ENCODE measurements around the gene ERC2.

ERC2 gene

GRCh38 chr3:56370991-56371775, 97.1 kb downstream of the ERC2 start:
- DNase-seq (ENCODE audit: low spot score) = no peak
- TF ChIP-seq CTCF (IDR thresholded peaks at IDR 0.05; ENCODE audit: extremely low read depth, missing control alignments) = no peak

- no peak for DNase-seq (ENCODE audit: low spot score)
- no peak for TF ChIP-seq CTCF (IDR thresholded peaks at IDR 0.05; ENCODE audit: extremely low read depth, missing control alignments)
Observed at GRCh38 chr3:56369914-56370313, 98.4 kb downstream of the ERC2 start.

DNA sequence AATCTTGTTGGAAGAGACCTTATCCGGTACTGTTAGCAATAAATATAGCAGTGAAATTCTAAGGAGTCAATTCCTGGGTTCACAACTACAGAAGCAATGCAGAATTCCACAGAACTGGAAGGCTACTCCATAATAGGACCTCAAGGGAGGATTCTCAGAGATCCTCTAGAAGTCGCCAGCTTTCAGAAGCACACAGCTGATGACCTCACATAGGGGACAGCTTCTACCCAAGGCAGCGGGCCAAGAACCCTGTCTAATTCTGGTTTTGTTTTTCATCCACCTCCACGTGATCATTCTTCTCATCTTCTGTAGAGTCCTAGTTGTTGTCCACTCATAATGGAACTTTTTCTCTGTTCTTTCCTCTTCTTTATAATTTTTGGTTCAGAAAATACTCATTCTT, 99.4 kb downstream of the ERC2 start:
- no peak for TF ChIP-seq CTCF (IDR thresholded peaks at IDR 0.05; ENCODE audit: extremely low read depth, missing control alignments)
- no peak for DNase-seq (ENCODE audit: low spot score)

GRCh38 chr3:56366641-56367162, 101.6 kb downstream of the ERC2 start:
- no peak for DNase-seq (ENCODE audit: low spot score)
- no peak for TF ChIP-seq CTCF (IDR thresholded peaks at IDR 0.05; ENCODE audit: extremely low read depth, missing control alignments)

GRCh38 chr3:56365905-56366640, 102.2 kb downstream of the ERC2 start:
- no peak for DNase-seq (ENCODE audit: low spot score)
- TF ChIP-seq CTCF (IDR thresholded peaks at IDR 0.05; ENCODE audit: extremely low read depth, missing control alignments) = no peak

- no peak for TF ChIP-seq CTCF (IDR thresholded peaks at IDR 0.05; ENCODE audit: extremely low read depth, missing control alignments)
Observed at GRCh38 chr3:56364665-56365064, 103.6 kb downstream of the ERC2 start.

DNA sequence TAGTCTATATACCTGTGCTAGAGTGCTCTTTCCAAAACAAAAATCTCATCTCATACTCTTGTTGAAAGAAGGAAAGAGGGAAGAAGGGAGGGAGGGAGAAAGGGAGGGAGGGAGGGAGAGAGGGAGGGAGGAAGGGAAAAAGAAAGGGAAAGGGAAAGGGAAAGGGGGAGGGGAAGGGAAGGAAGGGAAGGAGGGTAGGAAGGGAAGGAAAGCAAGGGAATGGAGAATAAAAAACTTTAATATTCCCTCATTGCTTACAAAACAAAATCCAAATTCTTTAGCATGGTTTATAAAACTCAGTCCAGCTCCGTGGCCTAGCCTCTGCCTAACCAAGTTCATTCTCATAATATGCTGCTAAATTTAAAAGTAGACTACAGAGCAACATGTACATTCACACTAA, 104.5 kb downstream of the ERC2 start:
- TF ChIP-seq CTCF (IDR thresholded peaks at IDR 0.05; ENCODE audit: extremely low read depth, missing control alignments) = no peak
- no peak for DNase-seq (ENCODE audit: low spot score)

More at GRCh38 chr3:56364665-56365064, 103.6 kb downstream of the ERC2 start:
- no peak for DNase-seq (ENCODE audit: low spot score)
